ENCODE measurements around the gene CLN6.
"Not testable (repeated sequence)": the region's sequence is repeated elsewhere in the genome, so short reads cannot be mapped to it uniquely, and the experiment has no call there.

Gene CLN6

DNA sequence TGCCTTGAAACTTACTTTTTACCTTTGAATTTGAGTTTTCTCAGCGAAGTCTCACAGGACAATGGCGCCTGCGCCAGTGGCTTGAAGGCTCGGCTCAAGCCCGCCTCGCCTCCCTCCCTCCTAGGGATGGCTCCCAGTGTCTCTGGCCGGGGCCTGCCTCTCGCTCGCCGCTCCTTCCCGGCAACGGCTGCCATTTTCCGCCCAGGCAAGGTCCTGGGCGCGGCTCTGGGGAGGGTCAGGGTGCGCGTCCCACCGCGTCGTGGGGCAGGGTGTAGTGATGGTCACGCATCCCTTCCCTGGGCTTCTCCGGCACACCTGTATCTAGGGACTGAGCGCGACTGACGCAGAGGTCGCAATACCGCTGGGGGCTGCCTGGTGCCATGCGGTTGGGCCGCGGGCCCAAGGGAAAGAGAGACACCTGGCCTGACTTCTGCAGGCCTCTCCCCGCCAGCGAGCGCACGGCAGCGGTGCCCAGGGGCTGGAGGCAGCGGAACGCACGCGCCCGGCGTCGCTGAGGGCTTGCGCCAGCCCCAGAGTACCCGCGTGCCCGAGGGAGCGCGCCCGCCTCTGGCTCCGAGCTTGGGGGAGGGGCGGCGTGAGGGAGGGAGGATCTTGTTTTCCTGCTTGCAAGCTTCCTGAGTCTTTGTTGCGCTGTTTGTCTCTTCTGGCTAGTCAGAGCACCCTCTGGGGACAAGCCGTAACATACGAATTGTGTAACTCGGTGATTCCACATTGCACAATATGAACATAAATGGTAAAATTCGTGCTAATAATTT, 27.3 kb upstream of the CLN6 start:
- no peak for DNase-seq (ENCODE audit: low read depth, low spot score)

DNA sequence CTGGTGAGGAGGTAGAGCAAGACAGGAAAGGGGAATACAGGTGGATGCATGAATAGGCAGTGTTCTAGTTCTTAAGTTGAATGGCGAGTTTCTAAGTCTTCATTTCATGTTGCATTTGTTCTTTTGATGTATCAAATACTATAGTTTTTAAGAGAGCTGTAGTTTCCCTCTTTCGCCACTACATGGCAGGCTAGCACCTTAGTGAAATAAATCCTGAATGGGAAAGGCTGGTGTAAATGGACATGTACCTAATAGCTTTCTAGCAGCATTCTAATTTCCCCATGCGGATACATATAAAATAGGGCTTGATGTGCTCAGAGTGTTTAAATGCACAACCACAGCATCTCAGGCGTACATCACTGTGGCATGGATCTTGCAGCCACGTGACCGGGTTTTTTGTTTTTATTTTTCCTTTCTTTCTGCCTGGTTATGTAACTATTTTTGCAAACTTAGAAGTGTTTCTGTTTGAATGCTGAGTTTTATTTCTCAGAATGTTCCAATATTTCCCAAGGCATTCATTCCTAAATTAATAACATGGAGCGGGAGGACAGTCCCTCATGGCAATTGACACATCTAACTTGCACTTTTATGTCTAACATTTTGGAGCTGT, 23.5 kb upstream of the CLN6 start:
- DNase-seq (ENCODE audit: low read depth, low spot score) = no peak

DNA sequence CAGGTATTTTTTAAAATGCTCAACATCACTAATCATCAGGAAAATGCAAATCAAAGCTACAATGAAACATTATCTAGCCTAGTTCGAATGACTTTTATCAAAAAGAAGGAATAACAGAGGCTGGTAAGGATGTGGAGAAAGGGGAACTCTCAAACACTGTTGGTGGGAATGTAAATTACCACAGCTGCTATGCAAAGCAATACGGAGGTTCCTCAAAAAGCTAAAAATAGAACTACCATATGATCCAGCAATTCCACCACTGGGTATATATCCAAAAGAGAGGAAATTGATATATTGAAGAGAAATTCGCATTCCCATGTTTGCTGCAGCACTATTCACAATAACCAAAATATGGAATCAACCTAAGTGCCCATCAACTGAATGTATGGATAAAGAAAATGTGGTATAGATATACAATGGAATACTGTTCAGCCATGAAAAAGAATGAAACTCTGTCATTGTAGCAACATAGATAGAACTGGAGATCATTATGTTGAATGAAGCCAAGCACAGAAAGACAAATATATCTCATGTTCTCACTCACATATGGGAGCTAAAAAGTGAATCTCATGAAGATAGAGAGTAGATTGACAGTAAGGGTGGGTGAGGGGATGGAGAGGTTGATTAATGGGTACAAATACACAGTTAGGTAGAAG, 19.7 kb upstream of the CLN6 start:
- no peak for DNase-seq (ENCODE audit: low read depth, low spot score)

DNA sequence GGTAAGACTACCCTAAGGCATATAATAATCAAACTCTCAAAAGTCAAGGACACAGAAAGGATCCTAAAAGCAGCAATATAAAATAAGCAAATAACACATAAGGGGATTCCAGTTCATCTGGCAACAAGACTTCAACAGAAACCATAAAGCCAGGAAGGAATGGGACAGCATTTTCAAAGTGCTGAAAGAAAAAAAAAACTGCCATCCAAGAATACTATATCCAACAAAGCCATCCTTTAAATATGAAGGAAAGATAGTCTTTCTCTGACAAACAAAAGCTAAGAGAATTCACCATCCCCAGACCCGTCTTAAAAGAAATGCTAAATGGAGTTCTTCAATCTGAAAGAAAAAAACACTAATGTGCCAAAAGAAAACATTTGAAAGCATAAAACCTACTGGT, 14.7 kb upstream of the CLN6 start:
- DNase-seq (ENCODE audit: low read depth, low spot score) = no peak

DNA sequence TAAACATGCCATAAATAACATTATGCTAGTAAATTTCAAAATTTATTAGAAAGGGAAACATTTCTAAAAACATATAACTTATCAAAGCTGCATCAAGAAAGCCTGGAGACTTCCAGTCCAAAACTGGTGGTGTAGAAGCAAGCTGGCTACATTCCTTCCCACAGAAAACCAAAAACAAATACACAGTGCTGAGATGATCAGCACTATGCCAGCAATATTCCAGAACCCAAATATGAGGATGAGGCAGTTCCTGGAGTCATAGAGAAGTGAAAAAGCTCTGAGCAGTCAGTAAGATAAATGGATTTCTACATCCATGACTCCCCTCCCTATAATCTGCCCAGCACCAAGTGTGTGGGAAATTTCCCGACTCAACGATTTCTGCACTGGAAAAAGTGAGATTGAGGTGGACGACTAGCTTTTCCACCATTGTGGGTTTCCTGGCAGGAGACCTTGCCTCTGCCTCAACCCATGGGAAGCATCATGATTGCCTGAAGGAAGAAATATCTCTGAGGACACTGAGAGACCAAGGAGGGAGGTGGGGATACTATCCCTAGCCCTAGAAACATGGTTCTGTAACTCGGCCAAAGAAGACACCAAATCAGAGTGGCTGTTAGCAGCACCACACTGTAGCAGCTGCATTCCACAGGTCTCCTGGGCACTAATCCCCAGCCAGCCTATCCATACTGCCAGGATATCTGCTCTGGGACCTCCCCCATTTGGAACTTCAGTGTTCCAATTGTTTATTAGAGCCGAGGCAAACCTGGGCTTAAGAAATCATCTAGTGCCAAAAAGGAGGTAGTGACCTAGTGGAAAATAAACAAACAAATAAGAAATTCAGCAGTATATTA, 11.8 kb upstream of the CLN6 start:
- DNase-seq (ENCODE audit: low read depth, low spot score) = no peak

DNA sequence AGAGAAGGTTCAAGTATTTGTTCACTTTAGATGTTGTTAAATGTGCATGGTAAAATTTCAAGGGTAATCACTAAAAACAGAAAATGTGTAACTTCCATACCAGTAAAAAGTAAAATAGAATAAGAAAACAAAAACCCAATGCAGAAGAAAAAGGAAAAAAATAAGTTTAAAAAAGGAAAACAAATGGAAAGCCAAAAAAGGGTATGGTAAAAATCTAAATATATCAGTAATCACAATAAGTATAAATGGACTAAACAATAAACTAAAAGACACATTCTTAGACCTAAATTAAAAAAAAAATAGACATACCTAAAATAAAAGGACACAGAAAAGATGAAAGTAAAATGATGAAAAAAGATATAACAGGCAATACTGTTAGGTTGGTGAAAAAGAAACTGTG, 9.5 kb upstream of the CLN6 start:
- DNase-seq (ENCODE audit: low read depth, low spot score) = no peak

DNA sequence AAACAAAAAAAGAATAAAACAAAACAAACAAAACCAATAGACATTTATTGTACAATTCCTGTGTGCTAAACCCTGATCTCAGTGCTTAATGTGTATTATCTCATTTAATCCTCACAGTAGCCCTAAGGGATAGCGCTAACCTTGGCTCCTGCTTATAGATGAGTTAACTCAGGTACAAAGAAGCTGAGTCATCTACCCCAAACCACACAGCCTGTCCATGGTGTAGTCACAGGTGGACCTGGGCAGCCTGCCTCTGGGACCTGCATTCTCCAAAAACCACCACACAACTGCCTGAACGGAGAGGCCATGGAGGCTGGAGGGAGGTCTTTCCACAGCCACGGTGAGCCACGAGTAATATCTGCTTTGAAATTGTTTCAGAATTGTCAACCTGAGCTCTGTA, 5.5 kb upstream of the CLN6 start:
- no peak for DNase-seq (ENCODE audit: low read depth, low spot score)

DNA sequence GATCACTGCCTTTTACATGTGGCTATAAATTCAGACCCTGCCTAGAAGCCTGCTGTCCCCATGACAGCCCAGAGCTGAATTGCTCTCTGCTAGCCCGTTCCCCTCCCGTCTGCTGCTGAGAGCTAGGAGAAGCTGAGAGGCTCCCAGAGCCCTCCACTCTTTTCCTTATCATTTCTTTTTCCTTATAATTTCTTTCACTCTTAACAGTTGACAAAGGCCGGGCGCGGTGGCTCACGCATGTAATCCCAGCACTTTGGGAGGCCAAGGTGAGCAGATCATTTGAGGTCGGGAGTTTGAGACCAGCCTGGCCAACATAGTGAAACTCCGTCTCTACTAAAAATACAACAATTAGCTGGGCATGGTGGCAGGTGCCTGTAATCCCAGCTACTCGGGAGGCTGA, 5.0 kb upstream of the CLN6 start:
- DNase-seq (ENCODE audit: low read depth, low spot score) = not testable (repeated sequence)

DNA sequence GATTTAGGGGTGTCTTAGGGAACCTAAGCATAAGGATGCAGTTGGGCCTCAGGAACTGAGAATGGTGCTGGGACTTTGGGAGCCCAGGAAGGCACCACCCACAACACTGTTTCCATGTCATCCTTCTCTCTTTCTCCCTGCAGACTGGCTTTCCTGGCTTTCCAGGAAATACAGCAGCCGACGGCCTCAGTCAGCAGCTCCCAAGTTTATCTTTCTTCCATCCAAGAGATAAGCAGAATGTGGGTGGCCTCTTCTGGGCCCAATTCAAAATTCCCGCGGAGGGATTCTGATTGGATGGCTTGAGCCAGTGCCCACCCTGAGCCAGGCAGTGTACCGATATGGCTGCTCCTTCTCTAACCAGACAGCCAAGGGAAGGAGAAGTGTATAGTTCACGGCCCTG, 4.5 kb upstream of the CLN6 start:
- no peak for DNase-seq (ENCODE audit: low read depth, low spot score)

DNA sequence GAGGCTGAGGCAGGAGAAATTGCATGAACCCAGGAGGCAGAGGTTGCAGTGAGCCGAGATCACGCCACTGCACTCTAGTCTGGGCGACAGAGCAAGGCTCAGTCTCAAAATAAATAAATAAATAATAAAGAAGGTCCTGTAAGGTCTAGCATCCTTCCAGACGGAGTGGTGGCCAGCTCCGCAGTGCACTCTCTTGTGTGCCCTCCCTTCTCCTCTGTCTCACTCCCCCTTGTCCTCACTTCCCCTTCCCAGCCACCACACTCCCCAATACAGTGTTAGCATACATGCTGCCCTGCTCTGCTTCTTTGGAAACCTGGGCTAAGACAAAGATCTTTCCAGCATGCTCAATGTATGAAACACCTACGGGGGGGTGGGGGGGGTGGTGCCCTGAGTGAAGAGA, 3.4 kb upstream of the CLN6 start:
- no peak for DNase-seq (ENCODE audit: low read depth, low spot score)

DNA sequence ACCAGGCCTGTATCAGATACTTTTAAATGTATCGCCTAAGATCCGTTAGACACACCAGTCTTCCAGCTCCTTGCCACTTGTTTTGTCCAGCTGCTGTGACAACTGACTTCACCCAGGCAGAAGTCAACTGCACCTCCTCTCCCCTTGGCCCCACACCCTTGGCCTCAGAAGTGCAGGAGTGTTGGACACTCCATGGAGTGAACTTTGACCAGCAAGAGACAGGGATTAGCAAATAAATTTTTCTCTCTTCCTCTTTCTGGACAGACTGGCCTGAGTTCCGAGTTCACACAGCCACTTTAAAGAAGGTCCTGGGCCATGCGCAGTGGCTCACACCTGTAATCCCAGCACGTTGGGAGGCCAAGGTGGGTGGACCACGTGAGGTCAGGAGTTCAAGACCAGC, 2.9 kb upstream of the CLN6 start:
- DNase-seq (ENCODE audit: low read depth, low spot score) = no peak

DNA sequence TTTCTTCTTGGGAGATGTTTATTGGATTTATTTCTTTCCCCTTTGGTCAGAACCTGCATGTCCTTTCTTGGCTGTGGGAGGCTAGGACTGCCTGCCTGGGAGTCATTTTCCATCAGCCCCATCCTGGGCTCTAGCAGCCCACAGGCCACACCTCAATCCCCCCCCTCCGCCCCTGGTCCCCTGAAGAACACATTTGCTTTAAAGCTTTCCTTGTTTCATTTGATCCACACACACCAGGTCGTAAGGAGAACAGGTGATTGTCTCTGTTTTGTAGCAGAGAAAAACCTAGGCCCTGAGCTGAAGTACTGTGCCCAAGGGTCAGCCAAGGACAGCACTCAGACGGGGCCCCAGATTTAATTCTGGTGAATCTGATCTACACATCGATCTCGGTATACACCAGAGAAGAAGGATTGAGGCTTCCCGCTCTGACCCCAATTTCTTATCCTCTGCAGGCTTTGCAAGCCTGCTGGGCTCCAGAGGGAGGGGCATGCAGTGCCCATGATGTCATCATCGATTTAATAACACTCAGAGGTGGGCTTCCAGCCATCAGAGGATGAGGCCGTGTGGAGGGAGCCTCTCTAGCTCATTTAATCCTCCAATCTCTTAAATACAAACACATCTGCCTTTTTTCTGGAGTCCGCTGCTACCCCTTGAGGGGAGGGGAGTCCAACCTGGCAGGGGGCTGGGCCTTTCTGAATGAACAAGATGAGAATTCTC, 1.7 kb upstream of the CLN6 start:
- DNase-seq (ENCODE audit: low read depth, low spot score) = no peak

DNA sequence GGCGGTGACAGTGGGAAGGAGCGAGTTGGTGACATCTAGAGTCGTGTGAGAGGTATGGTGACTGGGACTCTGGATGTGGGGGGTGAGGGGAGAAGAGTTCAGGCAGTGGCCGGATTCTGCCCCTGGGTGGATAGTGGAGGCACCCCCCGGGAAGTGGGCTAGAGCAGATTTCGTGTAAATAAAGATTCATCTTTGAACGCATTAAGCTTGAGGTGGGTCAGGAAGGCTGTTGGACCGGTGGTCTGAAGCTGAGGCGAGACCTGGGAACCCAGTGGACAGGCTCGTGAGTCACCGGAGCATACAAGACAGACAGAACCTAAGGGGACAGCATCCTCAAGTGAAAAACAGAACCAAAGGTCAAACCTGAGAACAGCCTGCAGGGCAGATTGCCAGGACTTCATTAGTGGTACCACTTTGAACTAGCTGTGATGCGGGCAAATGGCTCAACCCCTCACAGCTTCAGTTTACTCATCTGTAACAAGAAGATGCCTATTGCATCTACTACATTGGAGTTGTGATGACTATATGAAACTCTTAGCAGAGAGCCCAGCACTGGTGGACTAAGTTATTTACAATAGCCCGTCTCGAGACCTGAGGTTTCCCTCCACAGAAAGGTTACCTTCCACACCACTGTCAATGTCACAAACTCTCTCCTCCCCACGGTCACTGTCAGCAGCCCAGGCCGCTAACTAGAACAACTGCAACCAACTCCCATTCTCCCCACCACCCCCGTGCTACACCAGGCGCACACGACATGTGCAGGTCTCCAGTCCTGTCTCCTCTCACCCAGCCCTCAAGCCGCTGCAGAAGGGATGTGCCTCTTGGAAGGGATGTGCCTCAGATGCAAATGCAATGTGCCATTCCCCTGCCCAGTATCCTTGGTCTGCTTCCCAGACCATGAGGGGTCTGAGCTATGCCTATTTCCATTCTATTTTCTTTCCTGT, 901 bp upstream of the CLN6 start:
- no peak for DNase-seq (ENCODE audit: low read depth, low spot score)

DNA sequence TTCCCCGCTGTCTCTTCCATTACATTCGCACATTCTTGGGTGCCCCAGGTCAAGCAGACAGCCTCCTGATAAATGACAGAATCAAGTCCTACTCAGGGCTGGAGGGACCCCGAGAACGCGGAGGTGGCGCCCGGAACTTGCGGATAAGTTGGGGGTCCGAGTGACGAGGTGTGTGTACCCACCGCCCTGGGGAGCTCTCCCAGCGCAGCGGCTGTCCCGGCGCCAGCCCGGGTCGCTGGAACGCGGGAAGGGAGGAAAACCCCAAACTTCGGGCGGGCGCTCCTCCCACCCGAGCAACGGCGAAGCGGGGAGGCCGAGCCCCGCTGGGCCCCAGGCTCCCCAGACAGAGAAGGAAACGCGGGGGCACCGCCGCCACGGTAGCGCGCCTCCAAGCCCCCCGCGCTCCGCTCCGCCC, 550 bp downstream of the CLN6 start:
- no peak for DNase-seq (ENCODE audit: low read depth, low spot score)

DNA sequence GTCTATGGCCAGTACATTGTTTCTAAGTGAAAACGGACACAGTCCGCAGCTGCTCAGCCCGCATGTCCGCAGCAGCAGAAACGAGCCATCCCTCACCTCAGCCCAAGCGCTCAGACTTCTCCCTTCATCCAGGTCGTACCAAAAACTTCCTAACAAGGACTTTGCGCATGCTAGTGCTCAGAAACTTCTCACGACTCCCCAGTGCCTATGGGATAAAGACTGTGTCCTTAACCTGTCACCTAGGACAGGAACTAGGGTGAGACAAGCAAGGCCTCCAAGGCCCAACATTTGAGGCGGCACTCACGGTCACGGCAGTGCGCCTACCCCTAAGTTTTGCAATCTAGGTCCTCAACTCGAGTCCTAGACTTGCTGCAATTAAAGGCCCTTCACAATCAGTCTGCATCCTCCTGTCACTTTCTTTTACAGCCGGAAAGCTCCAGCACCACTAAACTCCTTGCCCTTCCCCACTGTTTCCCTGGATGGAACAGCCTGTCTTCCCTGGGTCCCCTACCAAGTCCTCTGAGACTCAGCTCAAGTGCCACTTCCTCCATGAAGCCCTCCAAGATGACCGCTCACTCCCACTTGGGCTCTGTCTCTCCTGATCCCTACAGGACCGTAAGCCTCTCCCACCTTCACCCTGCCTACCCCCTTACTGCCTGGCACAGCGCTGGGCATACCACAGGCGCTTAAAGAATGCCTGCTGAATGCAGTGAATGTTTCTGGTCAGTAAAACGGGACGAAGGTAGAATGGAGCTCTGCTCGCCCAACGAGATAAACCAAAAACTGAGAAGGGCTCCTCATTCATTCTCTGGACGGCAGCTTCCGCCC, 1.2 kb downstream of the CLN6 start:
- no peak for DNase-seq (ENCODE audit: low read depth, low spot score)

DNA sequence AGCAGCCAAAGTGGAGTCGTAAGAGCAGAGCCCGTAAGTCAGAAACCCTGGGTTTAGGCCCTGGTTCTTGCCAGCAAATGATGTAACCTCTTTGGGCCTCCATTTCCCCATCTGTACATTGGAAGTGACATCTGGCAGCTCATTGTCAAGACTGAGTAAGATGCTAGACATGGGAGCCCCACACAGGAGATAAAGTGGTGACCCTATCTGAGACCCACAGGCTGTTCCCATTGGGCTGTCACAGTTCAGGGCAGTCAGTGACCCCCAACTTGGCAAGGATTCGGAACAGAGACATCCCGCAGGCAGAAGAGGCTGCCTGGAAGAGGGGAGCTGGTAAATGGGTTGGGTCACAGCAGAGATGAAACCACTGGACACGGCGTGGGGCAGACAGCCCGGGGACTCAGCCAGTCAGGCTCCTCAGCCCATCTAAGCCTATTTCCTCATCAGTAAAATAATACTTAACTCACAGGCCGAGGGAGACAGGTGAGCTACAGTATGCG, 1.8 kb downstream of the CLN6 start:
- DNase-seq (ENCODE audit: low read depth, low spot score) = no peak

DNA sequence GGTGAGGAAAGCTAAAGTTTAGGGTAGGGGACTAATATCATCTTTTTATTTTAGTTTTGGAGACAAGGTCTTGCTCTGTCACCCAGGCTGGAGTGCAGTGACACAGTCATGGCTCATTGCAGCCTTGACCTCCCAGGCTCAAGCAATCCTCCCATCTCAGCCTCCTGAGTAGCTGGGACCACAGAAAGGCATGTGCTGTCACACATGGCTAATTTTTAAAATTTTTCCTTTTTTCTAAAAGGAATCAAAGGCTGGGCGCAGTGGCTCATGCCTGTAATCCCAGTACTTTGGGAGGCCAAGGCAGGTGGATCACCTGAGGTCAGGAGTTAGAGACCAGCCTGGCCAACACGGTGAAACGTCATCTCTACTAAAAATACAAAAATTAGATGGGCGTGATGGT, 4.1 kb downstream of the CLN6 start:
- DNase-seq (ENCODE audit: low read depth, low spot score) = not testable (repeated sequence)

DNA sequence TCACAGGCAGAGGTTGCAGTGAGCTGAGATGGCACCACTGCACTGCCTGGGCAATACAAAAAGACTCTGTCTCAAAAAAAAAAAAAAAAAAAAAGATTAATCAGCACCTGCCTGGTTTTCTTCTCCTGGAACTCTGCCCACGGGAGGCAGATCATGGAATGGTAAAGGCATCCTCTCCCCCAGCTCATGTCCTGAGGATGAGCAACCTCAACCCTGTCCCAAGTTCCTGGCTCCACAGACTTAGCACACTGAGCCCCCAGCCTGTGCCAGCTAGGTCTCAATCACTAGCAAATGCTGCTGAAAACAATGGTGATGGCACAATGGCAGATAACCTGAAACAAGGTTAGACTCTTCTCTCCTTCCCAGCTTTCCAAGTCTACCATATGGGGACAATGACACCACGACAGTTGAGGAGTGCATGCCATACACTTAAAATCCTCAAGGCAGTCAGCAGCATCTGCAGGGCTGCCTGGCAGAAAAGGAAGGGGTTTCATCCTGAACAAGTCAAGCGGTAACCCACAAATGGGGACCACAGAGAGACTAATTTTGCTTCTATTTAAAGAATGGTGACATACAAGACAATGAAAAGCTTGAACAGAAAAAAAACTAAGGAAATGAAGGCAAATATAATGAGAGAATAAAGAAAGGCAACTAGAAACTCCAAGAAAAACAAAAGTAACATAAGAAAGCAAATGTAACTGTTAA, 4.8 kb downstream of the CLN6 start:
- no peak for DNase-seq (ENCODE audit: low read depth, low spot score)

DNA sequence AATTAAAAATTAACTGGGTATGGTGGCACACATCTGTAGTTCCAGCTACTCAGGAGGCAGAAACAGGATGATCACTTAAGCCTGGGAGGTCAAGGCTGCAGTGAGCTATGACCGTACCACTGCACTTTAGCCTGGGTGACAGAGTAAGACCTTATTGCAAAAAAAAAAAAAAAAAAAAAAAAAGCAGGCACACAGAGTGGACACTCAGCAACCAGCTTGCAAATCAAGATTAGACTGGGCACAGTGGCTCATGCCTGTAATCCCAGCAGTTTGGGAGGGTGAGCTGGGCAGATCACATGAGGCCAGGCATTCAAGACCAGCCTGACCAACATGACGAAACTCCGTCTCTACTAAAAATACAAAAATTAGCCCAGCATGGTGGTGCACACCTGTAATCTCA, 5.4 kb downstream of the CLN6 start:
- no peak for DNase-seq (ENCODE audit: low read depth, low spot score)

All from smooth muscle cell of the brain vasculature (primary cell).